Measurements from ENCODE around the gene BICDL1.
A peak's percentile ranks its signal among the peaks of the same experiment; 100 is the strongest.
"Not testable (repeated sequence)": the region's sequence is repeated elsewhere in the genome, so short reads cannot be mapped to it uniquely, and the experiment has no call there.

The BICDL1 gene

GRCh38 chr12:120006258-120006975, 17.4 kb downstream of the BICDL1 start:
- no peak for DNase-seq (ENCODE audit: low spot score)

- no peak for DNase-seq (ENCODE audit: low spot score)
Measured at GRCh38 chr12:120007272-120007671, 18.2 kb downstream of the BICDL1 start.

GRCh38 chr12:120010661-120011230, 21.7 kb downstream of the BICDL1 start:
- DNase-seq (ENCODE audit: low spot score), result no peak

GRCh38 chr12:120012067-120012621, 23.1 kb downstream of the BICDL1 start:
- DNase-seq (ENCODE audit: low spot score), result peak; percentile 41

GRCh38 chr12:120013659-120014380, 24.8 kb downstream of the BICDL1 start:
- no peak for DNase-seq (ENCODE audit: low spot score)

- not testable (repeated sequence) for DNase-seq (ENCODE audit: low spot score)
Measured at GRCh38 chr12:120014381-120014735, 25.3 kb downstream of the BICDL1 start.

- no peak for DNase-seq (ENCODE audit: low spot score)
Measured at GRCh38 chr12:120015313-120015712, 26.3 kb downstream of the BICDL1 start.

GRCh38 chr12:120016199-120016598, 27.2 kb downstream of the BICDL1 start:
- not testable (repeated sequence) for DNase-seq (ENCODE audit: low spot score)

- no peak for DNase-seq (ENCODE audit: low spot score)
Measured at GRCh38 chr12:120019197-120019596, 30.2 kb downstream of the BICDL1 start.

GRCh38 chr12:120019938-120020337, 30.9 kb downstream of the BICDL1 start:
- DNase-seq (ENCODE audit: low spot score), result no peak

GRCh38 chr12:120024193-120024592, 35.2 kb downstream of the BICDL1 start:
- no peak for DNase-seq (ENCODE audit: low spot score)

GRCh38 chr12:120025640-120026039, 36.6 kb downstream of the BICDL1 start:
- DNase-seq (ENCODE audit: low spot score), result no peak

GRCh38 chr12:120032242-120032641, 43.2 kb downstream of the BICDL1 start:
- no peak for DNase-seq (ENCODE audit: low spot score)

- no peak for DNase-seq (ENCODE audit: low spot score)
Measured at GRCh38 chr12:120037851-120038250, 48.8 kb downstream of the BICDL1 start.

GRCh38 chr12:120039711-120040110, 50.7 kb downstream of the BICDL1 start:
- peak; percentile 8 for DNase-seq (ENCODE audit: low spot score)

GRCh38 chr12:120041386-120042231, 52.6 kb downstream of the BICDL1 start:
- peak; percentile 48 for DNase-seq (ENCODE audit: low spot score)

GRCh38 chr12:120045367-120045766, 56.3 kb downstream of the BICDL1 start:
- DNase-seq (ENCODE audit: low spot score), result not testable (repeated sequence)

GRCh38 chr12:120047072-120047471, 58.0 kb downstream of the BICDL1 start:
- DNase-seq (ENCODE audit: low spot score), result no peak

GRCh38 chr12:120048263-120048662, 59.2 kb downstream of the BICDL1 start:
- no peak for DNase-seq (ENCODE audit: low spot score)

- no peak for DNase-seq (ENCODE audit: low spot score)
Measured at GRCh38 chr12:120049426-120049825, 60.4 kb downstream of the BICDL1 start.

- DNase-seq (ENCODE audit: low spot score), result no peak
Measured at GRCh38 chr12:120051535-120051934, 62.5 kb downstream of the BICDL1 start.

GRCh38 chr12:120054293-120054692, 65.3 kb downstream of the BICDL1 start:
- DNase-seq (ENCODE audit: low spot score), result no peak
